Colonic mucosa (tissue), 4 donors: ENCODE results near the gene GRHL3. TPM values are rescaled to one million over a fixed set of nuclear protein-coding genes. Genes with fewer than 3 reads are reported as not detected.
A peak's percentile ranks its signal among the peaks of the same experiment; 100 is the strongest.

ENCODE experiments used
- DNase-seq: peaks from one replicate; pipeline ENCODE4 v3.0.0-alpha.2; 2020
- H3K27ac ChIP-seq: fragments of 200-600 bp; one replicate; pipeline ENCODE4 v1.8.0; 2021
- H3K27me3 ChIP-seq: fragments of 200-600 bp; one replicate; pipeline ENCODE4 v1.8.0; 2021
- H3K36me3 ChIP-seq: fragments of 200-600 bp; one replicate; pipeline ENCODE4 v1.8.0; 2021
- H3K4me1 ChIP-seq: fragments of 200-600 bp; one replicate; pipeline ENCODE4 v1.8.0; 2021; ENCODE audit warnings: mild to moderate bottlenecking
- H3K4me3 ChIP-seq: fragments of 200-600 bp; one replicate; pipeline ENCODE4 v1.8.0; 2021
- H3K9ac ChIP-seq, 2 donors: one replicate each; pipeline ENCODE4 v1.7.0; 2013; ENCODE audit warnings: control low read depth in 2 of 2, low read depth in 2 of 2, low read length in 2 of 2
- H3K9me3 ChIP-seq: fragments of 200-600 bp; one replicate; pipeline ENCODE4 v1.8.0; 2021
- intact Hi-C: fragments of 100-400 bp; cut with DNase I; formaldehyde crosslinking; loops from one replicate; pipeline ENCODE4 v1.14.1; 2022
- total RNA-seq, 2 donors: library from RNA; stranded (reverse); fragmentation: NEBNext Ultra II Directional in 1 of 2; extraction: Animal tissue kit (Norgen Biotek cat#: 25700) in 1 of 2; gene quantifications; one replicate each; pipeline ENCODE4 v1.2.1, GENCODE V29; 2021
- TF ChIP-seq, protein P1 (sequence below): fragments of 200-600 bp; IDR thresholded peaks from one replicate; pipeline ENCODE4 v1.8.0; 2022; ENCODE audit warnings: antibody characterized with exemption, mild to moderate bottlenecking
- donor health status: healthy.
- donor health status: DM: no; HTN: no; CAD: no.
- donor health status: DM: no; HTN: no; CAD: no.

GRHL3 gene
- total RNA-seq, 2 donors from 2014 or later = 0.64 to 1.5 TPM

DNA sequence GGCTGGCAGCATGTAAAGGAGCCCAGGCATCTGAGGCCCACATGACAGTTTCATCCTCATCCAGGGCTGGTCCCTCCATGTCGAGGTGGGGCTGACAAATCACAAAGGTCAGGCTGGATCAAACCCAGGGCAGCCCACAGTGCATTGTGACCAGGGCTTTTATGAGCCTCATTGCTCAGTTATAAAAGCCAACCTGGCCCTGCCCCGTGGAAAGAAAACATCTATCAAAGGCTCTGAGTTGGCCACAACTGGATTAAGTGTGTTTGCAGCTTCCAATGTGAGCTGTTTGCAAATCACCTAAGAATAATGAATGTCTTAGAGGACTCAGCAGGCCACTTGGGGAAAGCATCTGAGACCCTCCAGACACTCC, 45.4 kb downstream of the GRHL3 start:
- no peak overlapping the region for H3K4me3 ChIP-seq
- peak overlapping the region; percentile 60 for H3K27ac ChIP-seq

DNA sequence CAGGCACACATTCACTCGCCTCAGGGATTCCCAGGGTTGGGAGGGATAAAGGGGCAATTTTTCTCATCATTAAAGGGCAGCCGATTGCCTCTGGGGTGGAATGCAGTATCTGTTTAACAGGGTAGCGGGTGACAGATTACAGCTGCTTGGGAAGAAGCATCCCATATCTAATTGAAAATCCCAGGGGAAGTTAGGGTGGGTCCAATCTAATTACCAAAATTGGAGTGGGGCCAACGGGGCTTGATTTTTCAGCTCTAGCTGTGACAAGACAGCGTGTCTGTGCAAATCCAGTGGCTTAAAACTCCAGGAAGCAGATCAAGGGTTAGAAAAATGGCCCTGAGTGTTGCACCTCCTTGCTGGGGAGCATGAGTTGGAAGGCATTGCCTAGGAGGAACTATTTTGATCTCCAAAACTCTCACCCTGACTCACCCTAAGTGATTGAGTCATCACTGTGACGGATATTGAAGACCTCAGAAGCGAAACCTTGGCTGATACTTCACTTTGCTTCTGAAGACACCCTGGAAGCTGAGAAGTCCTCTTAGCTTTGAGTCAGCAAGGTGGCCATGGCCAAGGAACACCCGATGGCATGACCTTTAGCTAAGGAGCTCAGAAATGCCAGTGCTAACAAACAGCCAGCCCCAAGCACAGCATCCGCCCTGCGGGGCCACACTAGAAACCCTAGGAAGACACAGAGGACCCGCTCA, 46.0 kb downstream of the GRHL3 start:
- DNase-seq = peak; percentile 42
- H3K27ac ChIP-seq = peak overlapping the region; percentile 60
- no peak overlapping the region for H3K4me3 ChIP-seq
- no peaks in the 10 kb centered on the region for H3K27me3 ChIP-seq
- intact Hi-C loops = no loop called here
- H3K36me3 ChIP-seq = no peaks in the 10 kb centered on the region
- no peaks in the 10 kb centered on the region for H3K9me3 ChIP-seq
- TF ChIP-seq, protein P1, sequence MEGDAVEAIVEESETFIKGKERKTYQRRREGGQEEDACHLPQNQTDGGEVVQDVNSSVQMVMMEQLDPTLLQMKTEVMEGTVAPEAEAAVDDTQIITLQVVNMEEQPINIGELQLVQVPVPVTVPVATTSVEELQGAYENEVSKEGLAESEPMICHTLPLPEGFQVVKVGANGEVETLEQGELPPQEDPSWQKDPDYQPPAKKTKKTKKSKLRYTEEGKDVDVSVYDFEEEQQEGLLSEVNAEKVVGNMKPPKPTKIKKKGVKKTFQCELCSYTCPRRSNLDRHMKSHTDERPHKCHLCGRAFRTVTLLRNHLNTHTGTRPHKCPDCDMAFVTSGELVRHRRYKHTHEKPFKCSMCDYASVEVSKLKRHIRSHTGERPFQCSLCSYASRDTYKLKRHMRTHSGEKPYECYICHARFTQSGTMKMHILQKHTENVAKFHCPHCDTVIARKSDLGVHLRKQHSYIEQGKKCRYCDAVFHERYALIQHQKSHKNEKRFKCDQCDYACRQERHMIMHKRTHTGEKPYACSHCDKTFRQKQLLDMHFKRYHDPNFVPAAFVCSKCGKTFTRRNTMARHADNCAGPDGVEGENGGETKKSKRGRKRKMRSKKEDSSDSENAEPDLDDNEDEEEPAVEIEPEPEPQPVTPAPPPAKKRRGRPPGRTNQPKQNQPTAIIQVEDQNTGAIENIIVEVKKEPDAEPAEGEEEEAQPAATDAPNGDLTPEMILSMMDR = no peak
- peaks cover 8% of the 10 kb centered on the region for H3K4me1 ChIP-seq
- peak overlapping the region in 1 of 2 donors; percentile 51 for H3K9ac ChIP-seq

More for the DNA sequence above, 45.4 kb downstream of the GRHL3 start:
- peak; percentile 75 for DNase-seq
- peaks cover 8% of the 10 kb centered on the region for H3K4me1 ChIP-seq
- no peaks in the 10 kb centered on the region for H3K9me3 ChIP-seq
- H3K9ac ChIP-seq = peak overlapping the region in 1 of 2 donors; percentile 51
- intact Hi-C loops = no loop called here
- H3K36me3 ChIP-seq = no peaks in the 10 kb centered on the region
- H3K27me3 ChIP-seq = no peaks in the 10 kb centered on the region
- TF ChIP-seq, protein P1 = no peak

DNA sequence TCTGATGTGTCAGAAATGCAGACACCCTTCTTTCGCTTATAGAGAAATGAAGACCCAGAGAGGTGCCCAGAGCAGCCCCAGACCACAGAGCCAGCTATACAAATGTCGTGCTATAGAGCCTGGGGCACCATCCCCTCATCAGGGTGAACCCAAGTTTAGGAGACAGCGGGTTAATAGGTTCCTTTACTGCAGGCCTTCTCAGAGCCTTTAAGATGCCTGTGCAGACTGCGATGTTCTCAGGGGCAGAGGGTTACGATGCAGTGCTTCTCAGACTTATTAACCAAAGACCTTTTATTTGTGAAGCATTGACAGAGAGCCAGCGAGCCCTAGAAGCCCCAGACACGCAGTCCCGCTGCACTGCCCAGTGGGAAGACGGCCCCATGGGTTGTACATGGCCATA, 47.5 kb downstream of the GRHL3 start:
- intact Hi-C loops = no loop called here
- Histone ChIP-seq H3K27ac (no peak overlapping the region), H3K9me3 (no peaks in the 10 kb centered on the region), H3K9ac (no peak overlapping the region), H3K4me3 (no peak overlapping the region), H3K36me3 (no peaks in the 10 kb centered on the region), H3K27me3 (no peaks in the 10 kb centered on the region), H3K4me1 (peaks cover 8% of the 10 kb centered on the region)
- TF ChIP-seq, protein P1 = no peak
- DNase-seq = no peak

DNA sequence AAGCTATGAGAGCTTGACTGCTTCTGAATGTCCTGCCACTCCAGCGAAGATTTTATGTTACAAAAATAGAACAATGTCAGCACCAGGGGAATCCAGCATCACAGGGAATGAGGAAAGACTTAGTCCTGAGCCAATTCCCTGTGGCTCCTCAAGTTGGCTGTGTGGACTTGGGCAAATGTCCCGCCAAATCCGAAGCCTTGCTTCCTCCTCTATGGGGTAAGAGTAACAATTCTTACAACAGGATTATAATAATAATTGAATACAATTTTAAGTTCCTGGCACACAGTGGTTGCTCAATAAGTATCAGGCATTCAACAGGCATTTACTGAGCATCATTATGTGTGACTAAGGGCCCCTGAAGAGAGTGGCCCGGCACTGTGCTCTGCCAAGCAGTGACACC, 50.0 kb downstream of the GRHL3 start:
- no peak for DNase-seq
- H3K4me3 ChIP-seq = no peak overlapping the region
- no peaks in the 10 kb centered on the region for H3K9me3 ChIP-seq
- H3K4me1 ChIP-seq = peaks cover 8% of the 10 kb centered on the region
- intact Hi-C loops = no loop called here
- TF ChIP-seq, protein P1 = no peak
- no peak overlapping the region for H3K9ac ChIP-seq
- H3K27ac ChIP-seq = no peak overlapping the region
- no peaks in the 10 kb centered on the region for H3K27me3 ChIP-seq
- H3K36me3 ChIP-seq = no peaks in the 10 kb centered on the region

DNA sequence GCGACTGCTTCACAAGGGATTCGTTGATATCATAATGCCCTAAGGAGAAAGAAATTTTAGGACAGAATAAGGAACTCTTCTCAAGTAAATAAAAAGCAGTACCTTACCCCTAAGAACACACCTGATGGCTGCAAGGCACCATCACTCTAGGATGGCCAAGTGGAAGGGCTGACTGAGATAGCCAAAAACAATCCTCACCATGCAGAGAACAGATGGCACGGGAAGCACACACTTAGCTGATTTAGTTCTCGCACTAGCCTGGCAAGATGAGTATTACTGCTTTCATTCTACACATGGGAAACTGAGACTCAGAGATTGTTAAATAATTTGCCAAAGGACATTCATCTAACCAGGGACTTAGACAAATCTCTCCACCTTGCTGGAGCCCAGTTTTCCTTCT, 50.6 kb downstream of the GRHL3 start:
- Histone ChIP-seq H3K9ac (no peak overlapping the region), H3K9me3 (no peaks in the 10 kb centered on the region), H3K27me3 (no peaks in the 10 kb centered on the region), H3K36me3 (no peaks in the 10 kb centered on the region), H3K27ac (no peak overlapping the region), H3K4me3 (no peak overlapping the region), H3K4me1 (peaks cover 2% of the 10 kb centered on the region)
- intact Hi-C loops = no loop called here
- DNase-seq = no peak
- TF ChIP-seq, protein P1 = no peak
